Stimulated activated CD4-positive, alpha-beta T cell treated with anti-CD3 and anti-CD28 coated beads, Interleukin-1b, Interleukin-23, amount 100 ng/mL, for 4 hours (primary cell): ENCODE results near the gene NEK7.

Experiments used
- DNase-seq, 2 donors: peaks; one replicate each; pipeline ENCODE4 v3.0.0-alpha.2; 2020; ENCODE audit warnings: low read depth in 2 of 2

The NEK7 gene

GRCh38 chr1:198143797-198144196 is 13.0 kb upstream of the NEK7 start:
- DNase-seq: no peak

GRCh38 chr1:198147216-198147615 is 9.6 kb upstream of the NEK7 start:
- DNase-seq: no peak

DNA sequence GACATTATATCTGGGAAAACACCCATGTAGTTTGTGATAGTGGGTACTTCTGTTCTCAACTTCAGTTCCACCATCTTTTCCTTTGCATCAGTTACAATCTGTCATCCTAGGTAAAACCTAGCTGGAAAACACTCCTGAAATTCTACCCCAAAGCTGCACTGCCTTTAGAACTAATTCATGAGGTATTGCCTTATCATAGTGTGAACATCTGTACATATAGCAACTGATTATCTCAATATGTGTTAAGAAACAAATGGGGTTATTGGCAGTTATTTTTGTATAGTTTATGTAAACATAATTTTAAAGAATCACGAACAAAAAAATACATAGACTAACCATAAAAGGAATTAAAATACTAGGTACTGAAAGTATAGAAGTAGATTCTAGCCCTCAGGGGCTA is 6.4 kb upstream of the NEK7 start:
- no peak for DNase-seq

DNA sequence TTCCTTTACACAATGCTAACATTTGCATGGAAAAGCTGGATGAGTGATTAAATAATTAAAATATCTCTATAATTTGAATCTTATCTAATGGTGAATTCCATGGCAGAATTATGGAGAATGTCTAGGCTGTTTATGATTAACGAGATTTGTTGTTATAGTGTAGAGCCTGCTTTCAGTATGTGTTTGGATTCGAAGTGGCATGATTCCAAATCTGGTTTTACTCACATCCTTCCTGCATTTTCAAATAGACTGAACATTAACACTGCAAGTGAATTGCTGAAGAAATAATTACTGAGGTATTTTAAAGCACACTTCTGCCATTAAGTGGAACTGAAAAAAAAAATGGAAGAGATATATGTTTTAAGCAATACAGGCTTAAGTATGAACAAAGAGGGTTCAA is 5.1 kb upstream of the NEK7 start:
- no peak for DNase-seq

- no peak for DNase-seq
Observed at GRCh38 chr1:198153103-198153502, 3.7 kb upstream of the NEK7 start.

DNA sequence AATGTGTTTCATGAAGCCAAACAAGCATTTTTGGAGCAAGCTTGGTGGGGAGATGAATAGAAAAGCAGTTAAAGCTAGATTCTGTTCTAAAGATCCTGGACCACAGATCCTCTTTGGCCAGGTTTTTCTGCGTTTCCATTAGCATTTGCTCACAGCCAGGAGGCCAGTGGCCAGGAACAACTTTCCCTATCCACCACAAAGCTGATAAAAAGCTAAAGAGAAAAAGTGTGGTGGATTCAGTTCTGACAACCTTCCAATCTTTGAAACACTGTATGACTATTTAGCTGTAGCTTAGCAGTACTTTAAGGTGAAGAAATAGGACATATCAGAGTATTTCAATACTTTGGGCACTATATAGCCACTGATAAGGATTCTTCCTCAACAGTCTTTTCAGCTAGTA is 3.0 kb upstream of the NEK7 start:
- DNase-seq: no peak

GRCh38 chr1:198155253-198155652 is 1.5 kb upstream of the NEK7 start:
- DNase-seq: no peak

- DNase-seq: peak; percentile 57 to 59
Observed at GRCh38 chr1:198156111-198156744, 570 bp upstream of the NEK7 start.

- peak; percentile 58 to 66 for DNase-seq
Observed at GRCh38 chr1:198157241-198157846, 546 bp downstream of the NEK7 start.

GRCh38 chr1:198157847-198158725 is 1.3 kb downstream of the NEK7 start:
- DNase-seq: no peak

DNA sequence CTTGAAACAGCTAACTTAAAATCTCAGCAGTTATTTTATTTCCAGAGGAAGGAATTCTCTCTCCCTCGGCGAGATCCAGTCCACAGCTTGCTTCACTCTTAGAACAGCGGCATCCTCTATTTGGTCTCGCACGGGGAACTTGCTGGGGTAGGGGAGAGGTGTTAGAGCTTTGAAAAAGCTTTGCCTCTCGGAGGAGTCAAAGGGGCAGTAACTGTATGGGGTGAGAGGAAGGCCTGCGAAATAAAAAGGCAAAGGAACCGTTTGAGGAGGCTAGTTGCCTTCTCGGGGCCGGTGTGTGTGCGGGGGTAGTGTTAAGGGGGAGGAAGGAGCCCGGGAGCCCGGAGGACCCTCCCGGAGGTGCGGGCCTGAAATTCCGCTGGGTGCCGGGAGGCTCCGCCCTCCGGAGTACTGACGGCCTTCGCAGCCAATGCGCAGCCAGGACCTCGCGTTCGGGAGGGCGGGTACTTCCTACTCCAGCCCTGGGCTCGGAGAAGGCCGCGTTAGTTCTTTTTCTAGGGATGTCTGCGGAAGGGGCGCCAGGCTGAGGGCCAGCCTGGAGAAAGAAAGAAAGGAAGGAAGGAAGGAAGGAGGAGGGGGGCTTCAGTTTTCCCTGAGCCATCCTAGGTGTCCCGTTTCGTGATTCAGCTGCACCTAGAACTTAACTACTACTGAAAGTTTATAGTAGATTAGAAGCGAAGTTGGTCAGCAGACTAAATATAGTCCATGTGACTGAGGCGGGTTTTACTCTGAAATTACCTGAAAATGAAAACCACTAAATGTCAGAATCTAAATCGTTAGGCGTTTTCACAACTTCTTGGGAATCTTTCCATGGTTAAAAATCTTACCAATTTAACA is 2.2 kb downstream of the NEK7 start:
- DNase-seq: peak; percentile 73 to 80

GRCh38 chr1:198160222-198160621 is 3.4 kb downstream of the NEK7 start:
- DNase-seq: no peak

DNA sequence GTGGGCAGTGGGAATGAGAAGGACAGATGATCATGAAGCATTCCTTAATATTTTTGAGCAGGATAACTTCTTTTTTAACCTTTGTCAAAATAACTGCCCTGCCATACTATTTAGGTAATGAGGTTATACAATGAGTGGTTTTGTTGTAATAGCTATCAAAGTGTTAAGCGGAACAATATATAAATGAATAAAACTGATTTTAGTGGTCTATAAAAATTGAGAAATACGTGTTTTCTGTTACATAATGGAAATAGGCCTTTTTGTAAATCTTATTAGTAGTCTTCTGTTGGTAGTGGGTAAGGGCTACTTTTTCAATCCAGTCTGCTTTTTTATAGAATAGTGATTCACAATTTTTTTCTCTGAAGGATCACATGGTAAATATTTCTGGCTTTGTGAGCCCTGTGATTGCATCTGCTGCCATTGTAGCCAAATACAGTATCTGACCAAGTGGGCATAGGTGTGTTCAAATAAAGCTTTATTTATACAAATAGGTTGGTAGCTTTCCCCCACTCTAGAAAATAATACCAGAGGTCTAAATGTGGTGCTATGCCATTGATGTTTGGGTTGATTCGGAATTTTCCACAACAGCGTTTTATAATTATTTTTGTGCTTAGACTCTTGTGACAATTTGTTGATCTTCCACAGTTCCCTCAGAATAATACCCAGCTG is 4.3 kb downstream of the NEK7 start:
- DNase-seq: no peak

DNA sequence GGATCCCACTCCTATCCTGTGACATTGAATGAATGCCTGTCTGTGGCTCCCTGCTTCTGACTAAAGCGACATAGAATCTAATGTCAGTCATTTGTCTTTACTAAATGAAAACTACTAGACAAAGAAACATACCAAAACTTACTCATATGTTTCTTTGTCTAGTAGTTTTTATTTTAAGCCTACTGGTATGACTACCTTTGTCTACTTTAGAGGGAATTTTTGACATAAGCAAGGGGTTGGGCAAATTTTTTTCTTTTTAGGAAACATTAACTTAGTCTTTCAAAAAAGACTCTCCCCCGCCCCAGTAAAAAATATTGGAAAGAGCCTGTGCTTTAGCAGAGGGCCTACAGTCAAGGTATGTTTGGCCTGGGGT is 4.9 kb downstream of the NEK7 start:
- DNase-seq: no peak

DNA sequence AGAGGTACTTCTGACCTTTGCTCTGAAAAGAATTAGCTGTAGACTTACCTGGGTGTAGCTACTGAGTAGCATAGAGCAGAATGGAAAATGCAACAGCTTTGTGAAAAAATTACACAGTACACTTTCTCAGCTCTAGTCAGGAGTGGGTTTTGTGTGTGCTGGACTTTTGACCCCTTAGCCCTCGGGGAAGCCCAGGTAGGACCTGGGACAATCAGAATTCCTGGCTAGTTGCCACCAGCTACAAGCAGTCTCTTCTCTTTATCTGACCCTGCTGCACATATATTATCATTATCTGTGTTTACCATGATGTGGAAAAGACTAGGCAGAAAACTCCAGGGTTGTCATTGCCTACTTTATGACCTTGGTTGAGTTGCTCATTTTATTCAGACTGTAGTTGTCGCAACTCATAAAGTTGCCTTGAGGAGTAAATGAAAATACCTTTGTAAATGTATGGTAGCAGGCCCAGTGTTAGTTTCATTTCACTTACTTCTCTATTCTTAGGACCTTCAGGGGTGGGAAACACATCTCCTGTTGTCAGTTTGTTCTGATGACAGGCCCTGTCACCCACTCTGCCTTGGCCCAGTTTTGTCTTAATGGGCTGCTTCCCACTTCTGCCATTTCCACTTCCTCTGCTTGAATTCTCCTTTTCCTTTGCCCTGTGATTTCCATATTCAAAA is 5.4 kb downstream of the NEK7 start:
- no peak for DNase-seq

DNA sequence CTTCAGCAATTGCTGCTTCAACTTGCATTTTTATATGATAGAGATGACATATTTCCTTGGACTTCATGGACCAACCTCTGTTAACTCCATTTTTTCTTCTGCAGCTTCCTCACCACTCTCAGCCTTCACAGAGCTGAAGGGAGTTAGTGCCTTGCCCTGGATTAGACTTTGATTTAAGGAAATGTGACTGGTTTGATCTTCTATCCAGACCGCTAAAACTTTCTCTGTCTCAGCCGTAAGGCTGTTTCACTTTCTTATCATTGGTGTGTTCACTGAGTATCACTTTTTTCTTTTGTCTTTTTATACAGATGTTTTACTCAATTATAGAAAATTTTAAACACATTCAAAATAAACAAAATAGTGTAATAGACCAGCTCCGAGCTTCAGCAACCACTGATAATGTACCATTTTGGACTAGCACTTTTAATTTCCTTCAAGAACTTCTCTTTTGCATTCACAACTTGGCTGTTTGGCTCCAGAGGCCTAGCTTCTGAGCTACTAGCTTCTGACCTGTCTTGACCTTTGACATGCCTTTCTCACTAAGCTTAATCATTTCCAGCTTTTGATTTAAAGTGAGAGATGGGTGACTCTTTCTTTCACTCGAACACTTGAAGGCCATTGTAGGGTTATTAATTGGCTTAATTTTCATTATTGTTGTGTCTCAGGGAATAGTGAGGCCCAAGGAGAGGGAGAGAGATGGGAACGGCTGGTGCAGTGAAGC is 9.3 kb downstream of the NEK7 start:
- DNase-seq: no peak

DNA sequence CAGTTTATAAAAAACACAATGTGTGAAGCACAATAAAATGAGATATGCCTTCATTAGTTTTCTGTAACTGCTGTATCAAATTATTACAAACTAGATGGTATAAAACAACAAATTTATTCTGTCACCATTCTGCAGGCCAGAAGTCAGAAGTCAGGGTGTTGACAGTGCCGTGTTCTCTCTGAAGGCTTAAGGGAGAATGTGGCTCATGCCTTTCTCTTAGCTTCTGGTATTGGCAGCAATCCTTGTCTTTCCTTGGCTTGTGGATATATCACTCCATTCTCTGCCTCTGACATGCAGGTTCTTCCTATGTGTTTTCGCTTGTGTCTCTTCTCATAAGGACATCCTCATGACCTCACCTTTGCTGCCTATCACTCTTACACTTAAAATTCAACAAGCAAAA is 10.1 kb downstream of the NEK7 start:
- DNase-seq: no peak

- DNase-seq: no peak
Observed at GRCh38 chr1:198167436-198167934, 10.7 kb downstream of the NEK7 start.

DNA sequence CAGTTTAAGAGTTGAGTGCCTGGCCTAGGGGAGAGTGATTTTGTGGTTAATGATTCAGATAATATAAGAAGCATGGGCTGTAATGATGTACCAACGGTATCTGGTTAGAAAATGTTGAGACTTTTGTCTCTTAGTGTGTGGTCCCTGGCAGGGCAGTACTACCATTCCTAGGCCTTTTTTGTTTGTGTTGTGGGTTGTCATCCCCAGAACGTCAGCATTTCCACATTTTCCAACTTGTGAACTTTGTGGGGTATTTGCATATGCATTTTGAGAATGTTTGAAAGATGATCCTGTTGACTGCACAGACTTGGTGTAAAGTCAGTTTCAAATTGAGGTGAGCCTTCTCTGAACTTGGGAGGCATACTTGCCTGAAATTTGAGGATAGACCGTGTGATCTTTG is 11.4 kb downstream of the NEK7 start:
- no peak for DNase-seq

- no peak for DNase-seq
Observed at GRCh38 chr1:198169672-198170071, 12.9 kb downstream of the NEK7 start.
